IPS-20b (cell line): ENCODE data around the gene GREB1L.

Experiments used
- H3K27ac ChIP-seq: one replicate; pipeline ENCODE4 v1.5.1; 2013; ENCODE audit warnings: low read length
- H3K27me3 ChIP-seq: 2 replicates; pipeline ENCODE4 v1.6.1; 2013; ENCODE audit warnings: mild to moderate bottlenecking, low read length, inconsistent platforms; ENCODE audit not compliant: insufficient read depth
- H3K36me3 ChIP-seq: 2 replicates; pipeline ENCODE4 v1.6.1; 2013; ENCODE audit warnings: low read depth, mild to moderate bottlenecking, inconsistent platforms, low read length, moderate library complexity; ENCODE audit not compliant: insufficient read depth
- H3K4me1 ChIP-seq: 2 replicates; pipeline ENCODE4 v1.6.1; 2013; ENCODE audit warnings: mild to moderate bottlenecking, control low read depth, inconsistent platforms, low read length, moderate library complexity; ENCODE audit not compliant: insufficient read depth
- H3K4me3 ChIP-seq: 2 replicates; pipeline ENCODE4 v1.5.1; 2013; ENCODE audit warnings: mild to moderate bottlenecking, low read length, inconsistent platforms
- H3K9ac ChIP-seq: 2 replicates; pipeline ENCODE4 v1.6.1; 2013; ENCODE audit warnings: low read depth, mild to moderate bottlenecking, inconsistent platforms, low read length, moderate library complexity
- H3K9me3 ChIP-seq: 2 replicates; pipeline ENCODE4 v1.6.1; 2013; ENCODE audit warnings: mild to moderate bottlenecking, low read depth, low read length, inconsistent platforms; ENCODE audit not compliant: insufficient read depth

Gene GREB1L

DNA sequence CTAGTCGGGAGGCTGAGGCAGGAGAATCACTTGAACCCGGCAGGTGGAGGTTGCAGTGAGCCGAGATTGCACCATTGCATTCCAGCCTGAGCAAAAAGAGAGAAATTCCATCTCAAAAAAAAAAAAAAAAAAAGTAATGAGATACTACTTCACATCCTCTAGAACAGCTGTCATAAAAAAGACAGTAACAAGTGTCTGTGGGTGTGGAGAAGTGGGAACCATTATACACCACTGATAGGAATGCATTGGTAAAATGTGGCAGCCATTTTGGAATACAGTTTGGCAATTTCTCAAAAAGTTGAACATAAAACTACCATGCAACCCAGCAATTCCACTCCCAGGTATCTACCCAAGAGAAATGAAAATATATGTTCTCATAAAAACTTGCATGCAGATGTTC, 166.6 kb downstream of the GREB1L start:
- H3K4me1 ChIP-seq, result no peaks in the 10 kb centered on the region
- no peaks in the 10 kb centered on the region for H3K9me3 ChIP-seq
- no peak overlapping the region for H3K9ac ChIP-seq
- H3K4me3 ChIP-seq, result no peak overlapping the region
- no peaks in the 10 kb centered on the region for H3K36me3 ChIP-seq
- H3K27me3 ChIP-seq, result 0 out of 2 replicates have a peak, but pooled peaks cover 7% of the 10 kb centered on the region
- no peak overlapping the region for H3K27ac ChIP-seq

- Histone ChIP-seq H3K36me3 (no peaks in the 10 kb centered on the region; the same call in 1 of the 2 replicates), H3K9ac (no peak overlapping the region), H3K4me3 (no peak overlapping the region), H3K27me3 (peaks cover 9% of the 10 kb centered on the region; the same call in 1 of the 2 replicates), H3K4me1 (no peaks in the 10 kb centered on the region), H3K9me3 (no peaks in the 10 kb centered on the region), H3K27ac (no peak overlapping the region)
Measured at GRCh38 chr18:21433436-21433835, 191.4 kb downstream of the GREB1L start.

- peaks cover 7% of the 10 kb centered on the region; the same call in 1 of the 2 replicates for H3K36me3 ChIP-seq
- no peak overlapping the region for H3K4me3 ChIP-seq
- no peaks in the 10 kb centered on the region for H3K9me3 ChIP-seq
- H3K4me1 ChIP-seq, result no peaks in the 10 kb centered on the region
- peaks cover 9% of the 10 kb centered on the region; the same call in 1 of the 2 replicates for H3K27me3 ChIP-seq
- H3K9ac ChIP-seq, result no peak overlapping the region
- no peak overlapping the region for H3K27ac ChIP-seq
Measured at GRCh38 chr18:21439431-21439846, 197.4 kb downstream of the GREB1L start.

GRCh38 chr18:21441670-21442069, 199.6 kb downstream of the GREB1L start:
- Histone ChIP-seq H3K27ac (no peak overlapping the region), H3K36me3 (peaks cover 7% of the 10 kb centered on the region; the same call in 1 of the 2 replicates), H3K4me1 (no peaks in the 10 kb centered on the region), H3K27me3 (no peaks in the 10 kb centered on the region; the same call in 1 of the 2 replicates), H3K9me3 (no peaks in the 10 kb centered on the region), H3K4me3 (no peak overlapping the region), H3K9ac (no peak overlapping the region)

DNA sequence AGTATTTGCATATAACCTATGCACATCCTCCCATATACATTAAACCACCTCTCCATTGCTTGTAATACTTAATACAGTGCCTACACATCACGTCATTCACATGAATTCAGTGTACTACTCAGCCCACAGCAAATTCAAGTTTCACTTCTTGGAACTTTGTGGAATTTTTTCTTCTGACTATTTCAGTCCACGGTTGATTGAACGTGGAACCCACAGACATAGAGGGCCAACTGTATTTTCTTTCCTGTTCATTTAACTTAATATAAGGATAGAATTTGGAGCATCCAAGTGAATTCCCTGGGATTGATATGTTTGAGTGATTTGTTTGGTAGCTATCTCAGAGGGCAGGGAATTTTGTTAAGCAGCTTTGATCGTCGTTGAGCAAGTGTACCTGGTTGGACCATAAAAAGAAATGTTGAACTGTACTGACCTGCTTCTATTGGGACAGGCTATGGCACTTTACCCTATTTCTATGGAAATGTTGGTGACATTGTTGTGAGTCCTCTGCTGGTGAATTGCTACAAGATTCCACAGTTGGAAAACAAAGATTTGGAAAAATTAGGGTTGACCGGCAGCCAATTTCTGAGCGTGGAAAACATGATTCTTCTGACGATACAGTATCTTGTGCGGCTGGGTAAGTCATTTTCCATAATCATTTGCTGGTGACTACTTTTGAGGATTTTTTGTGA, 201.9 kb downstream of the GREB1L start:
- Histone ChIP-seq H3K4me3 (no peak overlapping the region), H3K9me3 (no peaks in the 10 kb centered on the region), H3K36me3 (peaks cover 7% of the 10 kb centered on the region; the same call in 1 of the 2 replicates), H3K27ac (no peak overlapping the region), H3K27me3 (no peaks in the 10 kb centered on the region), H3K9ac (no peak overlapping the region), H3K4me1 (no peaks in the 10 kb centered on the region)

DNA sequence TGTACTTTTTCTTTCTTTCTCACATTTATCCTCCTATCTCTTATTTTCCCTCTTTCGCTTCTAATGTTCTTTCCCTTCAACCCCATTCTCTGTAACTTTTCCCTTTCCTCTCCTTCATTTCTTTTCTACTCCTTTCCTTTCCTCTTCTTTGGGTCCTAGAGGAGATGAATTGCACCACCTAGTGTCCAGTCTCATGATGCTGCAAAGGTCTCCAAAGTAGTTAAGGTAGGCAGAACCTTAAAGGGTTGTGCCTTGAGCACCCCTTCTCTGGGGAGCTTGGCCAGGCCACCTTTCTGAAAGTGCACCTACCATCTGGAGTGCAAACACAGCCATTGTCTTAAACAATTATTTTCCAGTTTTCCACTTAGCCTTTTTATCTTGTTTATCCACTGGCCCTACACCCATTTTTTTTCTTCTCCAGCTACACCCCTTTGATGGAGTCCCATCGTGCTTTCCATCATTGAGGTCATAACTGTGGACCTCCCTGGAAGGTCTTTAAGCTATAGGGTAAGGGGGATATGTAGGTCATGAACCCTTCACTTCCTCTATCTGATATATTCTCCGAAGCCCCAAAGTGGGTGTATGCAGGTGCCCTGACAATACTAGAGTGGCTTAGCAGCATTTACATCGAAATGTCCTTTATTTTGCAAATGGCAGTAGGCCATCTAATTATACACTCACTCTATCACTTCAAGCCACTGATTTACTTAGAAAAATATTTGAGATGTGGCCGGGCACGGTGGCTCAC, 202.6 kb downstream of the GREB1L start:
- Histone ChIP-seq H3K9ac (no peak overlapping the region), H3K27me3 (no peaks in the 10 kb centered on the region), H3K36me3 (peaks cover 7% of the 10 kb centered on the region; the same call in 1 of the 2 replicates), H3K9me3 (no peaks in the 10 kb centered on the region), H3K27ac (no peak overlapping the region), H3K4me3 (no peak overlapping the region), H3K4me1 (no peaks in the 10 kb centered on the region)

GRCh38 chr18:21448299-21448698, 206.3 kb downstream of the GREB1L start:
- Histone ChIP-seq H3K36me3 (no peaks in the 10 kb centered on the region; the same call in 1 of the 2 replicates), H3K4me3 (no peak overlapping the region), H3K27ac (no peak overlapping the region), H3K9me3 (no peaks in the 10 kb centered on the region), H3K27me3 (no peaks in the 10 kb centered on the region), H3K4me1 (no peaks in the 10 kb centered on the region), H3K9ac (no peak overlapping the region)

GRCh38 chr18:21449367-21450290, 207.6 kb downstream of the GREB1L start:
- no peak overlapping the region for H3K9ac ChIP-seq
- no peak overlapping the region for H3K27ac ChIP-seq
- no peak overlapping the region for H3K4me3 ChIP-seq
- no peaks in the 10 kb centered on the region; the same call in 1 of the 2 replicates for H3K36me3 ChIP-seq
- no peaks in the 10 kb centered on the region for H3K4me1 ChIP-seq
- H3K27me3 ChIP-seq, result no peaks in the 10 kb centered on the region
- H3K9me3 ChIP-seq, result no peaks in the 10 kb centered on the region

GRCh38 chr18:21450503-21450902, 208.5 kb downstream of the GREB1L start:
- no peak overlapping the region for H3K9ac ChIP-seq
- no peaks in the 10 kb centered on the region; the same call in 1 of the 2 replicates for H3K36me3 ChIP-seq
- no peaks in the 10 kb centered on the region for H3K9me3 ChIP-seq
- no peak overlapping the region for H3K4me3 ChIP-seq
- no peaks in the 10 kb centered on the region for H3K4me1 ChIP-seq
- no peaks in the 10 kb centered on the region for H3K27me3 ChIP-seq
- no peak overlapping the region for H3K27ac ChIP-seq

DNA sequence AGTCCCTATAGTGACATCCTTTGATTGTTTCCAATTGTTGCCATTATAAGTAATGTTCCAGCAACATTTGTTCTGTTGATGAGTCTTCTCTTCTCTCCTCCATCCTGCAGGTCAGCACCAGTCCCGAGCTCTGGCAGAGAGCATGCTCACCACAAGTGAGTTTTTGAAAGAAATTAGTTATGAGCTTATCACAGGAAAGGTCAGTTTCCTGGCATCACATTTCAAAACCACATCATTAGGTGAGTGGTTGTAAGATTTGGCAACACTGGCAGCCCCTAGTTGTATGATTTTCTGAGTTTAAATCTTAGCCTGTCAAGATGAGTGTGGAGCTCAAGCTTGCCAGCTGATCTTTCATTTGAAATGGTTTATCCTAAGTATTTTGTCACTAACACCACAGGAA, 208.9 kb downstream of the GREB1L start:
- Histone ChIP-seq H3K4me1 (no peaks in the 10 kb centered on the region), H3K9ac (no peak overlapping the region), H3K27me3 (no peaks in the 10 kb centered on the region), H3K9me3 (no peaks in the 10 kb centered on the region), H3K27ac (no peak overlapping the region), H3K4me3 (no peak overlapping the region), H3K36me3 (no peaks in the 10 kb centered on the region; the same call in 1 of the 2 replicates)

- no peaks in the 10 kb centered on the region for H3K27me3 ChIP-seq
- H3K9me3 ChIP-seq, result no peaks in the 10 kb centered on the region
Measured at GRCh38 chr18:21451851-21452250, 209.8 kb downstream of the GREB1L start.

More at GRCh38 chr18:21451851-21452250, 209.8 kb downstream of the GREB1L start:
- Histone ChIP-seq H3K36me3 (no peaks in the 10 kb centered on the region; the same call in 1 of the 2 replicates), H3K4me3 (no peak overlapping the region), H3K27ac (no peak overlapping the region), H3K4me1 (no peaks in the 10 kb centered on the region), H3K9ac (no peak overlapping the region)
